HL-60/S4 treated with retinoic acid at 250 ng/mL for 4 days and 3 days (cell line): ENCODE results near the gene PCSK7.
"Not testable (repeated sequence)": the region's sequence is repeated elsewhere in the genome, so short reads cannot be mapped to it uniquely, and the experiment has no call there.

Source experiments
- in situ Hi-C: fragments of 300-500 bp; cut with MboI; formaldehyde crosslinking; loops from 2 replicates; pipeline ENCODE4 v1.7.0; 2022; ENCODE audit warnings: low sequenced_read_pairs

Gene PCSK7

GRCh38 chr11:117231842-117232091 is at the start of gene PCSK7:
Gene PCSK7, minus strand, starts transcription at chr11:117232073. Its CDS starts 2,229 bp downstream, at chr11:117229844.
- in situ Hi-C loops: no loop called here

GRCh38 chr11:117281159-117281558 is 49.3 kb upstream of the PCSK7 start:
- in situ Hi-C loops: no loop called here

GRCh38 chr11:117279711-117280376 is 48.0 kb upstream of the PCSK7 start:
- in situ Hi-C loops: no loop called here

- in situ Hi-C loops: no loop called here
Measured at GRCh38 chr11:117278347-117278746, 46.5 kb upstream of the PCSK7 start.

- in situ Hi-C loops: no loop called here
Measured at GRCh38 chr11:117273550-117274289, 41.8 kb upstream of the PCSK7 start.

GRCh38 chr11:117272175-117272574 is 40.3 kb upstream of the PCSK7 start:
- in situ Hi-C loops: not testable (repeated sequence)

GRCh38 chr11:117271208-117271607 is 39.3 kb upstream of the PCSK7 start:
- in situ Hi-C loops: no loop called here

- in situ Hi-C loops: no loop called here
Measured at GRCh38 chr11:117269856-117270255, 38.0 kb upstream of the PCSK7 start.

- in situ Hi-C loops: no loop called here
Measured at GRCh38 chr11:117265745-117266144, 33.9 kb upstream of the PCSK7 start.

GRCh38 chr11:117264624-117265323 is 32.9 kb upstream of the PCSK7 start:
- in situ Hi-C loops: not testable (repeated sequence)

- in situ Hi-C loops: no loop called here
Measured at GRCh38 chr11:117259417-117259816, 27.5 kb upstream of the PCSK7 start.

- in situ Hi-C loops: no loop called here
Measured at GRCh38 chr11:117258576-117258975, 26.7 kb upstream of the PCSK7 start.

- in situ Hi-C loops: no loop called here
Measured at GRCh38 chr11:117256573-117256972, 24.7 kb upstream of the PCSK7 start.

GRCh38 chr11:117255966-117256365 is 24.1 kb upstream of the PCSK7 start:
- in situ Hi-C loops: no loop called here

- in situ Hi-C loops: no loop called here
Measured at GRCh38 chr11:117251506-117251905, 19.6 kb upstream of the PCSK7 start.

GRCh38 chr11:117249571-117249970 is 17.7 kb upstream of the PCSK7 start:
- in situ Hi-C loops: no loop called here

- in situ Hi-C loops: no loop called here
Measured at GRCh38 chr11:117248341-117248740, 16.5 kb upstream of the PCSK7 start.

- in situ Hi-C loops: no loop called here
Measured at GRCh38 chr11:117239295-117239694, 7.4 kb upstream of the PCSK7 start.

- in situ Hi-C loops: no loop called here
Measured at GRCh38 chr11:117238221-117238620, 6.3 kb upstream of the PCSK7 start.

GRCh38 chr11:117232911-117233409 is 1.1 kb upstream of the PCSK7 start:
- in situ Hi-C loops: no loop called here

- in situ Hi-C loops: no loop called here
Measured at GRCh38 chr11:117232092-117232878, 412 bp upstream of the PCSK7 start, which contains the start of gene RNF214. Gene RNF214, plus strand, starts transcription at chr11:117232671. Its CDS starts 1,602 bp downstream, at chr11:117234273.
